Keratinocyte (primary cell): ENCODE data around the gene EMP2. TPM values are rescaled to one million over a fixed set of nuclear protein-coding genes. Genes with fewer than 3 reads are reported as not detected.

Experiments used
- DNase-seq: peaks from one replicate; pipeline ENCODE4 v3.0.0-alpha.2; 2011; ENCODE audit warnings: low read depth, missing footprints, low spot score
- FAIRE-seq: peaks from 2 replicates; lab custom pipeline; 2011; peaks lifted over from hg19 to GRCh38; lab: Jason Lieb, UNC
- H2AFZ ChIP-seq: 2 replicates; pipeline ENCODE4 v1.6.0; 2012; ENCODE audit warnings: low read length, control low read depth, inconsistent platforms; ENCODE audit not compliant: control insufficient read depth
- H3K27ac ChIP-seq: 2 replicates; pipeline ENCODE4 v1.5.1; 2011; ENCODE audit warnings: low read length; ENCODE audit not compliant: control insufficient read depth, insufficient read depth
- H3K27me3 ChIP-seq: 3 replicates; pipeline ENCODE4 v1.6.0; 2011; ENCODE audit warnings: low read length; ENCODE audit not compliant: control insufficient read depth, insufficient read depth; ENCODE audit errors: extremely low read depth
- H3K36me3 ChIP-seq, 2 experiments: 2 replicates in 1 of 2; 3 replicates in 1 of 2; pipeline ENCODE4 v1.5.1; 2011; ENCODE audit warnings: low read length in 2 of 2, mild to moderate bottlenecking in 1 of 2; ENCODE audit not compliant: control insufficient read depth in 2 of 2, insufficient read depth in 2 of 2; ENCODE audit errors: extremely low read depth in 1 of 2
- H3K4me1 ChIP-seq: 3 replicates; pipeline ENCODE4 v1.5.1; 2011; ENCODE audit warnings: low read length; ENCODE audit not compliant: control insufficient read depth, insufficient read depth; ENCODE audit errors: extremely low read depth
- H3K4me2 ChIP-seq: 3 replicates; pipeline ENCODE4 v1.6.0; 2011; ENCODE audit warnings: low read depth, low read length; ENCODE audit not compliant: control insufficient read depth, insufficient read depth; ENCODE audit errors: extremely low read depth
- H3K4me3 ChIP-seq, 3 experiments: fragments of 200-600 bp in 1 of 3; sonication (generic) in 1 of 3; 2 replicates in 2 of 3; 3 replicates in 1 of 3; pipeline ENCODE4 v1.5.1; 2011 to 2016; ENCODE audit warnings: low read length in 3 of 3, mild to moderate bottlenecking in 3 of 3, control low read depth in 2 of 3, inconsistent platforms in 1 of 3, low read depth in 1 of 3, mixed read lengths in 1 of 3, mixed run types in 1 of 3, moderate library complexity in 1 of 3; ENCODE audit not compliant: control insufficient read depth in 2 of 3, insufficient read depth in 2 of 3; ENCODE audit errors: extremely low read depth in 1 of 3
- H3K79me2 ChIP-seq: 2 replicates; pipeline ENCODE4 v1.6.0; 2012; ENCODE audit warnings: low read length; ENCODE audit not compliant: control insufficient read depth, insufficient read depth
- H3K9ac ChIP-seq: 3 replicates; pipeline ENCODE4 v1.6.0; 2011; ENCODE audit warnings: low read length; ENCODE audit not compliant: control insufficient read depth, insufficient read depth; ENCODE audit errors: extremely low read depth
- H3K9me1 ChIP-seq: 3 replicates; pipeline ENCODE4 v1.6.0; 2011; ENCODE audit warnings: low read length; ENCODE audit not compliant: control insufficient read depth, insufficient read depth; ENCODE audit errors: extremely low read depth
- H3K9me3 ChIP-seq: 2 replicates; pipeline ENCODE4 v1.5.1; 2012; ENCODE audit warnings: low read depth, low read length; ENCODE audit not compliant: control insufficient read depth
- H4K20me1 ChIP-seq: 3 replicates; pipeline ENCODE4 v1.6.0; 2011; ENCODE audit warnings: low read length; ENCODE audit not compliant: control insufficient read depth, insufficient read depth; ENCODE audit errors: extremely low read depth
- CTCF ChIP-seq, 3 experiments: IDR thresholded peaks in 1 of 3; conservative IDR thresholded peaks in 1 of 3; optimal IDR thresholded peaks in 1 of 3; 2 replicates in 2 of 3; 3 replicates in 1 of 3; pipeline versions ENCODE3 to v1.5.1; 2011; ENCODE audit warnings: low read length in 3 of 3, mild to moderate bottlenecking in 3 of 3, moderate library complexity in 2 of 3, control low read depth in 1 of 3, inconsistent platforms in 1 of 3; ENCODE audit not compliant: insufficient read depth in 2 of 3; ENCODE audit errors: extremely low read depth in 1 of 3
- EZH2 ChIP-seq: IDR thresholded peaks from one replicate; pipeline ENCODE4 v1.6.1; 2012; ENCODE audit warnings: inconsistent platforms, mild to moderate bottlenecking, low read length, moderate library complexity
- dilution Hi-C: fragments of 300-500 bp; cut with MboI; formaldehyde crosslinking; loops from one replicate; pipeline ENCODE4 v1.7.0; 2020; ENCODE audit warnings: low sequenced_read_pairs; ENCODE audit not compliant: extremely low pct_ligation_motif_present
- polyA plus RNA-seq, 5 experiments: library from polyadenylated mRNA; depleted of rRNA in 3 of 5; stranded (reverse) in 3 of 5; stranded (forward) in 1 of 5; unstranded in 1 of 5; fragments of >200 nt; gene quantifications; 1 replicate in 1 of 5; 2 replicates in 3 of 5; 3 replicates in 1 of 5; pipeline versions ENCODE4 v1.2.1 to v1.2.3, GENCODE V29; 2011 to 2012; ENCODE audit warnings: missing spikeins in 2 of 5, low read depth in 1 of 5, low replicate concordance in 1 of 5

EMP2 gene
- polyA plus RNA-seq, 1 donor (not counting 4 experiments of a cell fraction or from before 2014, with no cell fraction given), result 19.1 TPM

- H3K79me2 ChIP-seq, result no peaks in the 10 kb centered on the region
- TF ChIP-seq CTCF (optimal IDR thresholded peaks at IDR 0.05 in 1 of 3, IDR thresholded peaks at IDR 0.05 in 1 of 3, conservative IDR thresholded peaks at IDR 0.05 in 1 of 3; ENCODE audit: extremely low read depth in 1 of 3, insufficient read depth in 2 of 3, low read length in 3 of 3) (peak in 1 of 3 experiments; percentile 5), EZH2 (no peak)
- FAIRE-seq (no peak), DNase-seq (no peak)
- H3K4me3 ChIP-seq, result no peak overlapping the region
- H3K4me1 ChIP-seq, result no peaks in the 10 kb centered on the region
- H3K9me3 ChIP-seq, result no peaks in the 10 kb centered on the region
- H3K27ac ChIP-seq, result no peak overlapping the region
- H4K20me1 ChIP-seq, result no peaks in the 10 kb centered on the region
- no peaks in the 10 kb centered on the region for H3K9me1 ChIP-seq
- no peaks in the 10 kb centered on the region for H3K36me3 ChIP-seq
- no peaks in the 10 kb centered on the region for H3K27me3 ChIP-seq
- dilution Hi-C loops, result no loop called here
- H2AFZ ChIP-seq, result no peak overlapping the region
- no peak overlapping the region for H3K4me2 ChIP-seq
- no peak overlapping the region for H3K9ac ChIP-seq
These were observed 13.8 kb downstream of the EMP2 start for GRCh38 chr16:10566613-10567012.

GRCh38 chr16:10565167-10565566 lies 15.2 kb downstream of the EMP2 start:
- Histone ChIP-seq H3K9me1 (no peaks in the 10 kb centered on the region), H2AFZ (no peak overlapping the region), H3K4me2 (no peak overlapping the region), H3K4me3 (no peak overlapping the region), H3K79me2 (no peaks in the 10 kb centered on the region), H3K36me3 (no peaks in the 10 kb centered on the region), H3K27ac (no peak overlapping the region), H3K9me3 (no peaks in the 10 kb centered on the region), H3K27me3 (no peaks in the 10 kb centered on the region), H4K20me1 (no peaks in the 10 kb centered on the region), H3K9ac (no peak overlapping the region), H3K4me1 (no peaks in the 10 kb centered on the region)
- DNase-seq (no peak), FAIRE-seq (no peak)
- dilution Hi-C loops, result no loop called here
- no peak for TF ChIP-seq CTCF (optimal IDR thresholded peaks at IDR 0.05 in 1 of 3, IDR thresholded peaks at IDR 0.05 in 1 of 3, conservative IDR thresholded peaks at IDR 0.05 in 1 of 3; ENCODE audit: extremely low read depth in 1 of 3, insufficient read depth in 2 of 3, low read length in 3 of 3)
- TF ChIP-seq EZH2, result no peak
